H9 (cell line): ENCODE measurements around the gene DIAPH2. TPM values are rescaled to one million over a fixed set of nuclear protein-coding genes. Genes with fewer than 3 reads are reported as not detected.

Experiments used
- DNase-seq: peaks from one replicate; pipeline ENCODE4 v3.0.0-alpha.2; 2017
- H2AFZ ChIP-seq: one replicate; pipeline ENCODE4 v1.6.1; 2013; ENCODE audit warnings: mild to moderate bottlenecking, low read length, control low read depth, moderate library complexity
- H2AK5ac ChIP-seq: 2 replicates; pipeline ENCODE4 v1.6.1; 2013; ENCODE audit warnings: low read length, control low read depth, mixed read lengths; ENCODE audit not compliant: insufficient read length
- H2BK120ac ChIP-seq: one replicate; pipeline ENCODE4 v1.6.1; 2013; ENCODE audit warnings: low read depth, mild to moderate bottlenecking, low read length, control low read depth, inconsistent platforms; ENCODE audit not compliant: poor library complexity, severe bottlenecking
- H2BK12ac ChIP-seq: 2 replicates; pipeline ENCODE4 v1.6.1; 2013; ENCODE audit warnings: low read length, control low read depth, mixed read lengths, low read depth; ENCODE audit not compliant: insufficient read length
- H2BK15ac ChIP-seq: 2 replicates; pipeline ENCODE4 v1.6.1; 2013; ENCODE audit warnings: low read depth, low read length, control low read depth
- H2BK20ac ChIP-seq: one replicate; pipeline ENCODE4 v1.6.1; 2013; ENCODE audit warnings: low read depth, mild to moderate bottlenecking, low read length, control low read depth, inconsistent platforms; ENCODE audit not compliant: poor library complexity, severe bottlenecking
- H2BK5ac ChIP-seq: 2 replicates; pipeline ENCODE4 v1.6.1; 2013; ENCODE audit warnings: low read length, control low read depth, mixed read lengths; ENCODE audit not compliant: insufficient read length
- H3K14ac ChIP-seq: 2 replicates; pipeline ENCODE4 v1.6.1; 2013; ENCODE audit warnings: low read length, control low read depth; ENCODE audit not compliant: insufficient read depth
- H3K18ac ChIP-seq: 2 replicates; pipeline ENCODE4 v1.6.1; 2013; ENCODE audit warnings: low read depth, mild to moderate bottlenecking, mixed read lengths, low read length, control low read depth; ENCODE audit not compliant: insufficient read length
- H3K23ac ChIP-seq: 2 replicates; pipeline ENCODE4 v1.6.1; 2013; ENCODE audit warnings: low read length, control low read depth, mixed read lengths, low read depth; ENCODE audit not compliant: insufficient read length
- H3K23me2 ChIP-seq: 2 replicates; pipeline ENCODE4 v1.6.1; 2013; ENCODE audit warnings: low read depth, mild to moderate bottlenecking, mixed read lengths, low read length, control low read depth; ENCODE audit not compliant: insufficient read length, poor library complexity, severe bottlenecking
- H3K27ac ChIP-seq: 2 replicates; pipeline ENCODE4 v1.5.1; 2013; ENCODE audit warnings: low read length, control low read depth, mixed read lengths, low read depth; ENCODE audit not compliant: insufficient read length
- H3K27me3 ChIP-seq: 2 replicates; pipeline ENCODE4 v1.6.1; 2013; ENCODE audit warnings: low read length, control low read depth, inconsistent platforms; ENCODE audit not compliant: insufficient read depth
- H3K4ac ChIP-seq: 2 replicates; pipeline ENCODE4 v1.6.1; 2013; ENCODE audit warnings: low read depth, mild to moderate bottlenecking, control low read depth, inconsistent platforms, low read length, moderate library complexity
- H3K4me1 ChIP-seq: 2 replicates; pipeline ENCODE4 v1.6.1; 2013; ENCODE audit warnings: low read length, control low read depth, inconsistent platforms; ENCODE audit not compliant: insufficient read depth
- H3K4me2 ChIP-seq: 2 replicates; pipeline ENCODE4 v1.6.1; 2013; ENCODE audit warnings: low read length, control low read depth, mixed read lengths; ENCODE audit not compliant: insufficient read length, insufficient read depth
- H3K56ac ChIP-seq: 2 replicates; pipeline ENCODE4 v1.6.1; 2013; ENCODE audit warnings: low read depth, mild to moderate bottlenecking, mixed read lengths, low read length, control low read depth; ENCODE audit not compliant: insufficient read length
- H3K79me1 ChIP-seq: 2 replicates; pipeline ENCODE4 v1.6.1; 2013; ENCODE audit warnings: low read depth, mild to moderate bottlenecking, moderate library complexity, low read length, control low read depth, inconsistent platforms; ENCODE audit not compliant: insufficient read depth, poor library complexity, severe bottlenecking
- H3K79me2 ChIP-seq: 2 replicates; pipeline ENCODE4 v1.6.1; 2013; ENCODE audit warnings: low read length, control low read depth, inconsistent platforms; ENCODE audit not compliant: insufficient read depth
- H3K9ac ChIP-seq: 2 replicates; pipeline ENCODE4 v1.6.1; 2013; ENCODE audit warnings: low read length, control low read depth, mixed read lengths; ENCODE audit not compliant: insufficient read length; ENCODE audit errors: extremely low read depth
- H3K9me3 ChIP-seq: one replicate; pipeline ENCODE4 v1.6.1; 2013; ENCODE audit warnings: low read depth, low read length, inconsistent platforms; ENCODE audit not compliant: control insufficient read depth
- H3T11ph ChIP-seq: one replicate; pipeline ENCODE4 v1.6.1; 2013; ENCODE audit warnings: mild to moderate bottlenecking, low read length, control low read depth, inconsistent platforms
- H4K20me1 ChIP-seq: one replicate; pipeline ENCODE4 v1.6.1; 2013; ENCODE audit not compliant: control insufficient read depth, insufficient read length, insufficient read depth
- H4K5ac ChIP-seq: 2 replicates; pipeline ENCODE4 v1.6.1; 2013; ENCODE audit warnings: low read depth, mild to moderate bottlenecking, mixed read lengths, low read length, control low read depth; ENCODE audit not compliant: insufficient read length
- H4K8ac ChIP-seq: replicated peaks from 2 replicates; pipeline ENCODE4 v1.6.1; 2013; ENCODE audit warnings: low read length, control low read depth, mixed read lengths, low read depth; ENCODE audit not compliant: insufficient read length
- H4K91ac ChIP-seq: 2 replicates; pipeline ENCODE4 v1.6.1; 2013; ENCODE audit warnings: low read depth, mild to moderate bottlenecking, moderate library complexity, mixed read lengths, low read length, control low read depth; ENCODE audit not compliant: insufficient read length
- H3K27ac Mint-ChIP-seq, 3 experiments: 2 replicates in 2 of 3; 3 replicates in 1 of 3; pipeline ENCODE4 v1.8.0; 2020 to 2021; ENCODE audit warnings: mixed read lengths in 3 of 3, mild to moderate bottlenecking in 1 of 3, moderate library complexity in 1 of 3
- H3K27me3 Mint-ChIP-seq: 2 replicates; pipeline ENCODE4 v1.8.0; 2021; ENCODE audit warnings: low read depth, mild to moderate bottlenecking, moderate library complexity, mixed read lengths
- H3K36me3 Mint-ChIP-seq, 3 experiments: 2 replicates in 2 of 3; 3 replicates in 1 of 3; pipeline ENCODE4 v1.8.0; 2020 to 2021; ENCODE audit warnings: low read depth in 3 of 3, mixed read lengths in 3 of 3; ENCODE audit not compliant: insufficient read depth in 1 of 3
- H3K4me1 Mint-ChIP-seq, 2 experiments: 2 replicates each; pipeline ENCODE4 v1.8.0; 2020; ENCODE audit warnings: mixed read lengths in 2 of 2
- H3K4me3 Mint-ChIP-seq, 2 experiments: 2 replicates in 1 of 2; 3 replicates in 1 of 2; pipeline ENCODE4 v1.8.0; 2020 to 2021; ENCODE audit warnings: mild to moderate bottlenecking in 2 of 2, mixed read lengths in 2 of 2, moderate library complexity in 1 of 2
- H3K9me3 Mint-ChIP-seq, 2 experiments: 2 replicates in 1 of 2; 3 replicates in 1 of 2; pipeline ENCODE4 v1.8.0; 2020; ENCODE audit warnings: mild to moderate bottlenecking in 2 of 2, mixed read lengths in 2 of 2, moderate library complexity in 1 of 2
- WGBS: extraction: QIAGEN DNeasy Blood & Tissue Kit; methylation state at CpG from one replicate; pipeline ENCODE4 v1.1.7; 2013; ENCODE audit warnings: missing lambda C conversion rate, low lambda C conversion rate, mixed read lengths; ENCODE audit not compliant: insufficient read length; ENCODE audit errors: extremely low coverage; 5-methylcytosine and 5-hydroxymethylcytosine counted together
- total RNA-seq: library from RNA; stranded (reverse); gene quantifications from 2 replicates; pipeline ENCODE4 v1.2.1, GENCODE V29; 2021
- TF ChIP-seq, protein P1 (sequence below): fragments of 200-600 bp; sonication (generic); conservative IDR thresholded peaks from 3 replicates; pipeline ENCODE4 v1.8.0; 2021; ENCODE audit warnings: antibody characterized with exemption, mild to moderate bottlenecking

DIAPH2 gene
- total RNA-seq, 1 experiment from 2014 or later = 45.4 TPM

DNA sequence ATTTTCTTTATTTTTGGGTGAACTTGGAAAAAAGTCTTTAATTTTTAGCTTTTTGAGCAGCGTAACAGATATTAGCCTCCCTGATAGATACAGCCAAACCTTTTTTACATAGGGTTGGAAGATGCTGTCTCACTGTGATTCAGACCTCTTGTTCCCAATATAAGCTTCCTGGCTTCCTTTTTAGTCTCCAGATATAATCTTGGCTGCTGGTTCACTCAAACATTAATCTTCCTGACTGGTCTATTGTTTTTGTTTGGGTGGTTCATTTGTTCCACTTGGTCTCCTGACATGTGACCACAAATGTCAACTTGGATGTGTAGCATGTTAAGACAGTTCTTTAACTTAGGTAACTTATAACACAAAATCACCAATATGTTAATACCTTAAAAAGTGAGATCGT is 222.1 kb downstream of the DIAPH2 start:
- no peaks in the 10 kb centered on the region for H3K79me1 ChIP-seq
- H3K23me2 ChIP-seq = no peaks in the 10 kb centered on the region
- no peak overlapping the region for H4K8ac ChIP-seq
- no peaks in the 10 kb centered on the region for H3K79me2 ChIP-seq
- no peak overlapping the region for H2BK15ac ChIP-seq
- Mint-ChIP-seq H3K27ac (no peak overlapping the region), H3K36me3 (no peaks in the 10 kb centered on the region), H3K9me3 (no peaks in the 10 kb centered on the region), H3K27me3 (no peaks in the 10 kb centered on the region), H3K4me1 (peaks cover 8 to 9% of the 10 kb centered on the region in 2 experiments), H3K4me3 (no peak overlapping the region)
- DNase-seq = no peak
- H3K18ac ChIP-seq = no peak overlapping the region
- no peak overlapping the region for H3K14ac ChIP-seq
- WGBS = no CpG with 5 or more reads among the region's 2 CpGs
- no peak overlapping the region for H3K4me2 ChIP-seq
- H3K9ac ChIP-seq = no peak overlapping the region
- H2BK20ac ChIP-seq = no peak overlapping the region
- H3T11ph ChIP-seq = no peak overlapping the region
- TF ChIP-seq, protein P1, sequence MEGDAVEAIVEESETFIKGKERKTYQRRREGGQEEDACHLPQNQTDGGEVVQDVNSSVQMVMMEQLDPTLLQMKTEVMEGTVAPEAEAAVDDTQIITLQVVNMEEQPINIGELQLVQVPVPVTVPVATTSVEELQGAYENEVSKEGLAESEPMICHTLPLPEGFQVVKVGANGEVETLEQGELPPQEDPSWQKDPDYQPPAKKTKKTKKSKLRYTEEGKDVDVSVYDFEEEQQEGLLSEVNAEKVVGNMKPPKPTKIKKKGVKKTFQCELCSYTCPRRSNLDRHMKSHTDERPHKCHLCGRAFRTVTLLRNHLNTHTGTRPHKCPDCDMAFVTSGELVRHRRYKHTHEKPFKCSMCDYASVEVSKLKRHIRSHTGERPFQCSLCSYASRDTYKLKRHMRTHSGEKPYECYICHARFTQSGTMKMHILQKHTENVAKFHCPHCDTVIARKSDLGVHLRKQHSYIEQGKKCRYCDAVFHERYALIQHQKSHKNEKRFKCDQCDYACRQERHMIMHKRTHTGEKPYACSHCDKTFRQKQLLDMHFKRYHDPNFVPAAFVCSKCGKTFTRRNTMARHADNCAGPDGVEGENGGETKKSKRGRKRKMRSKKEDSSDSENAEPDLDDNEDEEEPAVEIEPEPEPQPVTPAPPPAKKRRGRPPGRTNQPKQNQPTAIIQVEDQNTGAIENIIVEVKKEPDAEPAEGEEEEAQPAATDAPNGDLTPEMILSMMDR = no peak
- no peak overlapping the region for H4K5ac ChIP-seq
- no peak overlapping the region for H3K56ac ChIP-seq
- no peak overlapping the region for H3K4ac ChIP-seq
- H2BK12ac ChIP-seq = no peak overlapping the region
- no peaks in the 10 kb centered on the region for H3K27me3 ChIP-seq
- H3K9me3 ChIP-seq = no peaks in the 10 kb centered on the region
- H2BK5ac ChIP-seq = no peak overlapping the region
- no peaks in the 10 kb centered on the region; the same call in 1 of the 2 replicates for H3K4me1 ChIP-seq
- H3K23ac ChIP-seq = no peak overlapping the region
- no peak overlapping the region for H4K91ac ChIP-seq
- no peak overlapping the region for H2AFZ ChIP-seq
- no peak overlapping the region for H2BK120ac ChIP-seq
- H3K27ac ChIP-seq = no peak overlapping the region
- H2AK5ac ChIP-seq = no peak overlapping the region
- H4K20me1 ChIP-seq = no peaks in the 10 kb centered on the region
